Stimulated activated CD4-positive, alpha-beta T cell treated with anti-CD3 and anti-CD28 coated beads, Interleukin-12 subunit alpha, Interleukin-12 subunit beta, amount 100 ng/mL, for 48 hours (primary cell): ENCODE data around the gene HBEGF.

ENCODE experiments used
- DNase-seq, 3 donors: peaks; one replicate each; pipeline ENCODE4 v3.0.0-alpha.2; 2020; ENCODE audit warnings: low read depth in 2 of 3, low spot score in 1 of 3

HBEGF gene

GRCh38 chr5:140305471-140305870 lies 40.9 kb downstream of the HBEGF start:
- DNase-seq = no peak

- DNase-seq = no peak
Observed at GRCh38 chr5:140303966-140304365, 42.4 kb downstream of the HBEGF start.

- DNase-seq = peak; percentile 82 to 87 (median 86)
Observed at GRCh38 chr5:140302786-140303639, 43.4 kb downstream of the HBEGF start, which contains the start of gene PFDN1. TSS of gene PFDN1 (minus strand) at chr5:140303101. CDS start at chr5:140303073, 28 bp downstream.

GRCh38 chr5:140301136-140301535 lies 45.3 kb downstream of the HBEGF start:
- DNase-seq = no peak

- no peak for DNase-seq
Observed at GRCh38 chr5:140299056-140299455, 47.3 kb downstream of the HBEGF start.

- DNase-seq = no peak
Observed at GRCh38 chr5:140298183-140298601, 48.2 kb downstream of the HBEGF start.

GRCh38 chr5:140297283-140297682 lies 49.1 kb downstream of the HBEGF start:
- no peak for DNase-seq

- DNase-seq = no peak
Observed at GRCh38 chr5:140296289-140296688, 50.1 kb downstream of the HBEGF start.

GRCh38 chr5:140295414-140295813 lies 51.0 kb downstream of the HBEGF start:
- no peak for DNase-seq

- DNase-seq = no peak
Observed at GRCh38 chr5:140294753-140295152, 51.6 kb downstream of the HBEGF start.

- DNase-seq = no peak
Observed at GRCh38 chr5:140293849-140294100, 52.6 kb downstream of the HBEGF start.

GRCh38 chr5:140293091-140293848 lies 53.1 kb downstream of the HBEGF start:
- no peak for DNase-seq

- DNase-seq = no peak
Observed at GRCh38 chr5:140292212-140293036, 54.0 kb downstream of the HBEGF start.

GRCh38 chr5:140287801-140288521 lies 58.4 kb downstream of the HBEGF start:
- DNase-seq = no peak

- DNase-seq = no peak
Observed at GRCh38 chr5:140286424-140286823, 60.0 kb downstream of the HBEGF start.

- no peak for DNase-seq
Observed at GRCh38 chr5:140284013-140284412, 62.4 kb downstream of the HBEGF start.
